Parathyroid adenoma (tissue), 2 donors: ENCODE results near the gene MATCAP1.

Source experiments
- H2AFZ ChIP-seq: fragments of 300-600 bp; sonication (generic); one replicate; pipeline ENCODE4 v1.7.0; 2017; ENCODE audit warnings: antibody characterized with exemption, mild to moderate bottlenecking
- H3K27ac ChIP-seq: fragments of 300-600 bp; sonication (generic); one replicate; pipeline ENCODE4 v1.7.0; 2017
- H3K27me3 ChIP-seq: fragments of 300-600 bp; sonication (generic); one replicate; pipeline ENCODE4 v1.7.0; 2017; ENCODE audit warnings: low read length; ENCODE audit not compliant: control insufficient read depth, insufficient read depth
- H3K36me3 ChIP-seq: fragments of 300-600 bp; sonication (generic); one replicate; pipeline ENCODE4 v1.7.0; 2017; ENCODE audit warnings: low read length; ENCODE audit not compliant: control insufficient read depth, insufficient read depth
- H3K4me1 ChIP-seq: fragments of 300-600 bp; sonication (generic); one replicate; pipeline ENCODE4 v1.7.0; 2017; ENCODE audit warnings: control low read depth
- H3K4me2 ChIP-seq: fragments of 300-600 bp; sonication (generic); one replicate; pipeline ENCODE4 v1.7.0; 2017; ENCODE audit warnings: low read length
- H3K4me3 ChIP-seq: fragments of 300-600 bp; sonication (generic); one replicate; pipeline ENCODE4 v1.7.0; 2017; ENCODE audit warnings: low read depth, low read length
- H3K79me2 ChIP-seq: fragments of 300-600 bp; sonication (generic); one replicate; pipeline ENCODE4 v1.7.0; 2017; ENCODE audit warnings: control low read depth
- H3K9ac ChIP-seq: fragments of 300-600 bp; sonication (generic); one replicate; pipeline ENCODE4 v1.7.0; 2017; ENCODE audit warnings: mild to moderate bottlenecking
- H3K9me3 ChIP-seq: fragments of 300-600 bp; sonication (generic); one replicate; pipeline ENCODE4 v1.7.0; 2017; ENCODE audit warnings: low read length; ENCODE audit not compliant: control insufficient read depth
- CTCF ChIP-seq: fragments of 300-600 bp; sonication (generic); IDR thresholded peaks from one replicate; pipeline ENCODE4 v1.7.0; 2017; ENCODE audit warnings: antibody characterized with exemption, mild to moderate bottlenecking
- donor health status: primary hyperparathyroidism.

MATCAP1 gene

GRCh38 chr16:67223992-67224391 lies 40.2 kb upstream of the MATCAP1 start:
- peak overlapping the region; percentile 14 for H3K4me3 ChIP-seq

GRCh38 chr16:67216612-67217490 lies 33.1 kb upstream of the MATCAP1 start:
- no peak overlapping the region for H3K4me2 ChIP-seq
- no peak overlapping the region for H3K4me3 ChIP-seq
- H3K27me3 ChIP-seq = no peaks in the 10 kb centered on the region
- no peak overlapping the region for H2AFZ ChIP-seq
- no peak overlapping the region for H3K9ac ChIP-seq
- peaks cover 7% of the 10 kb centered on the region for H3K4me1 ChIP-seq
- peak overlapping the region; percentile 20 for H3K27ac ChIP-seq
- H3K36me3 ChIP-seq = no peaks in the 10 kb centered on the region
- no peaks in the 10 kb centered on the region for H3K79me2 ChIP-seq
- no peak for TF ChIP-seq CTCF
- H3K9me3 ChIP-seq = no peaks in the 10 kb centered on the region

More at GRCh38 chr16:67223992-67224391, 40.2 kb upstream of the MATCAP1 start:
- H3K4me1 ChIP-seq = peaks cover 21% of the 10 kb centered on the region
- no peaks in the 10 kb centered on the region for H3K36me3 ChIP-seq
- H3K9me3 ChIP-seq = no peaks in the 10 kb centered on the region
- H3K79me2 ChIP-seq = peaks cover 8% of the 10 kb centered on the region
- peak overlapping the region; percentile 8 for H2AFZ ChIP-seq
- no peak overlapping the region for H3K9ac ChIP-seq
- H3K4me2 ChIP-seq = peak overlapping the region; percentile 31
- no peaks in the 10 kb centered on the region for H3K27me3 ChIP-seq
- H3K27ac ChIP-seq = peak overlapping the region; percentile 87
- TF ChIP-seq CTCF = no peak

- no peak for TF ChIP-seq CTCF
- no peak overlapping the region for H3K9ac ChIP-seq
- no peak overlapping the region for H3K27ac ChIP-seq
- no peaks in the 10 kb centered on the region for H3K36me3 ChIP-seq
- no peak overlapping the region for H3K4me2 ChIP-seq
- H2AFZ ChIP-seq = no peak overlapping the region
- peaks cover 18% of the 10 kb centered on the region for H3K4me1 ChIP-seq
- H3K79me2 ChIP-seq = no peaks in the 10 kb centered on the region
- H3K27me3 ChIP-seq = no peaks in the 10 kb centered on the region
- no peak overlapping the region for H3K4me3 ChIP-seq
- H3K9me3 ChIP-seq = no peaks in the 10 kb centered on the region
Measured at GRCh38 chr16:67215706-67216105, 31.9 kb upstream of the MATCAP1 start.

GRCh38 chr16:67213197-67214019 lies 29.6 kb upstream of the MATCAP1 start:
- Histone ChIP-seq H3K79me2 (no peaks in the 10 kb centered on the region), H3K4me3 (no peak overlapping the region), H3K27ac (peak overlapping the region; percentile 59), H2AFZ (no peak overlapping the region), H3K4me1 (peaks cover 30% of the 10 kb centered on the region), H3K4me2 (no peak overlapping the region), H3K27me3 (no peaks in the 10 kb centered on the region), H3K9me3 (no peaks in the 10 kb centered on the region), H3K36me3 (no peaks in the 10 kb centered on the region), H3K9ac (no peak overlapping the region)
- TF ChIP-seq CTCF = no peak
